Measurements from ENCODE around the gene SERPIND1.
"Not testable (repeated sequence)": the region's sequence is repeated elsewhere in the genome, so short reads cannot be mapped to it uniquely, and the experiment has no call there.

SERPIND1 gene, protein sequence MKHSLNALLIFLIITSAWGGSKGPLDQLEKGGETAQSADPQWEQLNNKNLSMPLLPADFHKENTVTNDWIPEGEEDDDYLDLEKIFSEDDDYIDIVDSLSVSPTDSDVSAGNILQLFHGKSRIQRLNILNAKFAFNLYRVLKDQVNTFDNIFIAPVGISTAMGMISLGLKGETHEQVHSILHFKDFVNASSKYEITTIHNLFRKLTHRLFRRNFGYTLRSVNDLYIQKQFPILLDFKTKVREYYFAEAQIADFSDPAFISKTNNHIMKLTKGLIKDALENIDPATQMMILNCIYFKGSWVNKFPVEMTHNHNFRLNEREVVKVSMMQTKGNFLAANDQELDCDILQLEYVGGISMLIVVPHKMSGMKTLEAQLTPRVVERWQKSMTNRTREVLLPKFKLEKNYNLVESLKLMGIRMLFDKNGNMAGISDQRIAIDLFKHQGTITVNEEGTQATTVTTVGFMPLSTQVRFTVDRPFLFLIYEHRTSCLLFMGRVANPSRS

DNA sequence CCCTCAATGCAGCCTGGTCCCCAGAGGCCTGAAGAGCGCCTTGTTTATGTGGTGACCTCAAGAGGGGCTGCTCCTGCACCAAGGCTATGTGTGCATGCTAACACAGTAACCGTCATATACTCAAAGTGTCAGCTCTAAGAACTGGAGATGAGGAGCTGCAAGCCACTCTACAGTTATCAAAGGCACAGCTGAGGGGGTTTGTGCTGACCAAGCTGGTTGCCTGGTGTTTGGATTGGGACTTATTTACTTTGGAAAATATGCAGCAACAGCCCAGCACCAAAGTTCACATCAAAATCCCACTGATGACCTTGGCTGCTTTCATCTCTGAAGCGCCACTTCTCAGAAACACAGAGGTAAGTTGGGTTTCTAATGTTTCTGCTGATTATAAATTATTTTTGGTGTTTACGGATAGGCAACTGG is at the start of gene SERPIND1:
Gene SERPIND1 (plus strand): TSS at position 321 of the 420 bp plus-strand sequence. CDS start 5,200 bp downstream, outside the sequence.
- no peak for DNase-seq

DNA sequence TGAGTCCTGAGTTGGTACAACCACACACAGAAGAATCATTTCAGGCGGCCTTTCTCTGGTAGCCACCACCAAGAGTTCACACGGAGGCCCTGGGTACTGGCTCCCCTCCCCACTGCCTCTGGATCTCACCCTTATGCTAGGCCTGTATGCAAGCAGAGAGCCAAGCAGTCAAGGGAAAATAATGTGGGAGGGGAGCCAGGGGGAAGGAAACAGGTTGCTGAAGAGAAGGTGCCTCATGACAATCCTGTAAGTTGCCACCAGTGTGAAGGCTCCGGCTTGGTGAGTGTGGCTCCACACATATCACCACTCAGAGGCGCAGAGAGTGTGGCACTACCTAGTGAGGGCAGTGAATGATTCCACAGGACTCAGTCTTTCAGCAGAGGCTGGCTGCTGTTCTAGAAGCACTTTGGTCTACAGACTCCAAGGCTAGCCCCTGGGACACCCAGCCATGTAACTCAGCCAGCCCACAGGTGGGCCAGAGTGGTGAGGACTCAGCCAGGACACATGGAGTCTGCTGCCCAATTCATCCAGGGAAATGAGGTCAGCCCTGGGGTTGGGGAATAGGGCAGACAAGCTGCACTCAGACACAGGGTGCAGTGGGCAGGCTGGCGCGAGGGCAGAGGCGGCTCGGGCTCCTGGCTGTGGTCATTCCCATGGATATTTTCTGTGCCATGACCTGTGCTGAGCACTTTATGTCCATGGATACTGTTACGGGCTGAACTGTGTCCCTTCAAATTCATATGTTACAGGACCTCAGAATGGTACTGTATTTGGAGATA is 49.0 kb upstream of the SERPIND1 start:
- DNase-seq: no peak

DNA sequence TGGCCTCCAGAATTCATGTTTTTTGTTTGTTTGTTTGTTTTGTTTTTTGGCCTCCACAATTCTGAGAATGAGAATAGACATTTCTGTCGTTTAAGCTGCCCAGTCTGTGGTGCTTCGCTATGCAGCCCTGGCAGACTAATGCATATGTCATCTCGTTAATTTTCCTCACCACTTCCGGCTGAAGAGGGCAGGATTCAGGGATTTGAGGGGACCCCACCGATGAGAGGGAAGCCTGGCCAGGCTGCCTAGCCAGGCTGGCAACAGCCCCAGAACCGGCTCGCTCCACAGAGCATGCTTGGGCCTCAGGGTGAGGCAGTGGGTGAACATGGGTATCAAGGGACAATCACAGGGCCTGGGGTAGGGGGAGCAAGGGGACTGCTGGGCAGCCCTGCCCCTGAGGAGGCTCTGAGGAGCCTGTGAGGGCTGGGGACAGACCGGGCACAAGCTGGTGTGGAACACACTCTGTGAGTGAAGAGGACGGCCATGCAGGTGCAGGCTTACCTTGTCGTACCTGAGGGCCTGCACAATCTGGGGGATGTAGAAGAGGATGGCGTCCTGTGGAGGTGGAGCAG is 47.8 kb upstream of the SERPIND1 start:
- DNase-seq: no peak

DNA sequence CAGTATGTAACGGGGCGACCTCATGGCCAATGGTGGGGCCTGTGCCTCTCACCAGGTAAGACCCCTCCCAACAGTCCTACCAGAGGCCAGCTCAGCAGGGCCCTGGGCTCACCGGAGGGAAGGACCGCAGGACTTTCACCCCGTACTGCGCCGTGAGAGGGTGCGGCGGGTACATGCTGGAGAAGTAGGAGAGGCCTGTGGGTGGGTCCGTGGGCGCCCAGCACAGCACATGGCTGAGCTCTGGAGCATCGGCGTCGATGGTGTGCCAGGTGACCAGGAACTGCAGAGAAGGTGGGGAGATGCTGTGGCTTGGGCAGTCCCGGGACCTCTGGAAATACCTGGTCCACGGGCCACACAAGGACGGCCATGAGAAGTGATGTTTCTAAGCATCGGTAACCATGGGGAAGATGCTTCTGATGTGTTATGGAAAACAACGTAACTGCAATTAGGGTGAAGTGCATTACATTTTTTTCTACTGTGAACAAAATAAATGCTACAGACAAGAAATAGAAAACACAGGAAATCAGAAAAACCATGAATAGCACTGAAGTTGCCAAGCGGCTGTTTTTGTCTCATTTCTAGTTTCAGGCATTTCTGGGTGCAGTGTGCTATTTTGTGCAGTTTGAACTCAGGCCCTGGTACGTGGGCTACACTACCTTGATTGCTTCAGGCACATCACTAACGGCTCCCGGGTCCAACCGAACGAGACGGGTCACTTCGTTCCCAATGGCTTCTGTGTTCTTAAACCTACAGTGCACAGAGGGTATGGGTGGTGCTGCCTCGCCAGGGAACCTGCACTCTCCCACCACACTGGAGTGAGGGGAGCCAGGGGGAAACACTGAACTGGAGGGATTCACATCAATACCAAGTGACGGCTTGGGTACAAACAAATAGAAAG is 46.5 kb upstream of the SERPIND1 start:
- no peak for DNase-seq

DNA sequence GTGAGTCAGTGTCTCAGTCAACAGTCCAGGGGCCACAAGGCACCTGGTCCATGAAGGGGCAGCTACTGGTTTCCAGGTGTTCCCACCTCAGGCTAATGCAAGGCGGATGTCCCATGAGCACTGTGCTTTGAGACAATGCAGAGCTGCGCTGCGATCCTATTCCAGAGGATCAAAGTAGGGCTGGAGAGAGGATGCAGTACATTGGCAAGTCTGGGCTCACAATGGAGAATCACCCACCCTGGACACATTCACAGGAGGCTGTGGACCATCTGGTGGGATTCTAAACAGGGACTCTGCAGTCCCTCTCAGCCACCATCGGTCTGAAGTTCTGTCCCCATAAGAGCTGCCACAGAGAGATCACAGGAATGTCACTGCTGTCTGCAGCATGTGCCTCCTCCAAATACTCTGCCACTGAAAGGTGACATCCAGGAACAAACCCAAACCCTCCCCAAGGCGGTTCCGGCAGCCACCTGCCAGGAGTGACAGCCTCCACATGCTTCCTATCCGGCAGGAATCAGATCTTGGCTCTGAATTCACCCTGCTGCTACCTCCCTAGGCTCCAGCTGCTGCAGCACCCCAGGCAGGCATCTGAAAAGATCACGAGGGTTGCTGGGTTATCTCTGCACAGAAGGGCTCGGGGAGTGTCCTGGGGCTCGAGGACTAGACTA is 45.3 kb upstream of the SERPIND1 start:
- no peak for DNase-seq

DNA sequence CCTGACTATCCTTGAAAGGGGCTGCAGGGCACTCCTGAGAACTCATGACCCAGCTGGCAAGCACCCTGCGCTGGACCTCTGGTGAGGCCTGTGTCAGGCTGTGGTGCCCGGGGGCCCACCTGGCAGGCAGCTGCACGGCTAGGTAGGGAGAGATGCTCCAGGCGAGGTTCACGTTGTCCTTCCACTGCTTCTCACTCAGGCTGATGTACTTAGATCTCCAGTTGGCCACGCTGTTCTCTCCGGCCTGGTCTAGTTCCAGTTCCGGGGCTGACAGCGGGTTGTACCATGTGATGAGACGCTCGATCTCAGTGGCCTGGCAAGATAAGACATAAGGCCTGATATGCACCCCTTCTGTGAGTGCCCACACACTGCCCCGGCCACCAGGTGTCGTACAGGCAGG is 44.7 kb upstream of the SERPIND1 start:
- DNase-seq: no peak

DNA sequence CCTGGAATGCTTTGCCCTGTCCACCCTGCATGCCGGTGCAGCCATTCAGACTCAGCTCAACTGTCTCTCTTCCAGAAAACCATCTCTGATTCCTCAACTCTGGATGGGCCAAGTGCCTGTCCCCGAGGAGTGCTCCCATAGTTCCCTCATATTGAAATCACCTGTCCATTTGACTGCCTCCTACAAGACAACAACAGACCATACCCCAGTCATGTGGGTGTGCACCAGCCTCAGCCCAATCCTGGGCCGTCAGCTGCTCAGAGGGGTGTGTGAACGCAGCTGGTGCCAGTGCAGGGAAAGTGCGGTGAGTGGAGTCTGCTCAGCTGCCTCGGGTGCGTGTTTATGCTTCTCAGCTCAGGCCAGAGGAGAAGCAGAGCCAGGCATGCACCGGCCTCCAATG is 41.5 kb upstream of the SERPIND1 start:
- not testable (repeated sequence) for DNase-seq

DNA sequence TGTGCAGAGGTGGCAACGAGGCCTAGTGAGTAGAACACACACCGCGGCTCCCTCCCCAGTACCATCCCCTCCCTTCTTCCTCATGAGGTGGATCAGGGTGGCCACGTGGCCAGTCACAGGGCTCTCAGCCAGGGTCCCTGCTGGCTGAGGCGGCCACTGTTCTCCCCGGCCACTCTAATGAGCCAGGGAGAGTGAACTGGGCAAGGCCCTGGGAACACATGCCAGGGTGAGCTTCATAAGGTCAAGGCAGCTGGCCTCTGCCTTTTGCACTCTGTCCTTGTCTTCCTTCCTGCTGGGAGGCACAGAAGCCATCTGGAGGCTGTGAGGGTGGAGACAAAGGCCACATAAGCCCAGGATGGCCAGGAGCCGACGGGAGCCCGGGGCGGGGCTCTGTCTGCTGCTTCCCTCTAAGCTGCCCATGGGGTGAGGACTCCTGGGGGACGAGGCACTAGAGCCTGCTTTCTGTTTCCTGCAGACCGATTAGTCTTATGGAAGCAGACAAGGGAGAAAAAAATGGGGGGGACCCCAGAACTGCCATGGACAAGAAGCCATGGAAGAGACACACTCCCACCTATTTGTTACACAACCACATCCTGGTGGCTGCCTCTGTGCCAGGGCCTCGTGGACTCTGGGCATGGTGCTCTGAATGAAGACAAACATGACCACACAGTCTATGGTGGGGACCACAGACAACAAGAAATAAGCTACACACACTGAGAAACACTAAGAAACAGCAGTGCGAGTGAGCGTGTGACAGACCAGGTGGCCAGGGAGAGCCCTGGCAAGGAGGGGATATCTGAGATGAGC is 38.4 kb upstream of the SERPIND1 start:
- DNase-seq: not testable (repeated sequence)

DNA sequence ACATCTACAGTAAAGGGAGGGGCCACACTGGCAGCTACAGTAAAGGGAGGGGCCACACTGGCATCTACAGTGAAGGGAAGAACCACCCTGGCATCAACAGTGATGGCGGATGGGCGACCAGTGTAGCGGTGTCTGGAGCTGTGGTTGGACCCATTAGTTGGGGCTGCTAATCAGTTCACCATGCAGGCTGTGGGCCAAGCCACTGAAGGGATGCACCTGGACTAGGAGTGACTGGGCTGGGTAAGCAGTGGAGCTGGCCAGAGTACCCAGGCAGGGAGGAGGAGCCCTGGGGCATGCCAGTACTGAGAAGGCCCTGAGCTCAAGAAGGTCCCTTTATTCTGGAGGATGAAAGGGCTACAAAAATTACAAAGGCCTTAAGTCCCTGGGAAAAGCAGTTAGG is 37.0 kb upstream of the SERPIND1 start:
- not testable (repeated sequence) for DNase-seq

DNA sequence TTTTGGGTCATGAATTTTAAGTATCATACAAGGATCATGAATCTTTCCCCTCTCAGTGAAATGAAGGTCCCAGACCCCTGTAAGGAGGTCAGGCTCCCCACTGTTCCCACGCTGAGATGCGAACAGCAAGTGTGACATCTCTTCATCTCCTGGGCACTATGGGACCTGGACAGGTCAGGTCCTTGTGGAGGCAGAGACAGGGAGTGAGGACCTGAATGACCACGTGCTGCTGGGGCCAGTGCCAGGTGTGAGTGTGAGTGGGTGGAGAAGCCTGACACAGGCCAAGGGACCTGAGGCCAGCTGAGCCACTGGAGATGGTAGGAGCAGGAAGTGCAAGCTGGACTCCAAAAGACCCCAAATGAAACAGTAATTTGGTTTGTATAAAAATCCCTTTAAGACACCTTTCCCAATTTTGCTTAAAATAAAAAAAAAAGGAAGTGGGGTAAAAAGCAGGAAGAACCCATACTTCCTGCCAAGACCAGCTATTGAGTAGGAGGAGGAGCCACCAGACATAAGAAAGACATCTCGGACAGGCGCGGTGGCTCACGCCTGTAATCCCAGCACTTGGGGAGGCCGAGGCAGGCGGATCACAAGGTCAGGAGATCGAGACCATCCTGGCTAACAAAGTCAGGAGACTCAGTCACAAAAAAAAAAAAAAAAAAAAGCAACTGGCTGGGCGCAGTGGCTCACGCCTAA is 35.4 kb upstream of the SERPIND1 start:
- DNase-seq: no peak

DNA sequence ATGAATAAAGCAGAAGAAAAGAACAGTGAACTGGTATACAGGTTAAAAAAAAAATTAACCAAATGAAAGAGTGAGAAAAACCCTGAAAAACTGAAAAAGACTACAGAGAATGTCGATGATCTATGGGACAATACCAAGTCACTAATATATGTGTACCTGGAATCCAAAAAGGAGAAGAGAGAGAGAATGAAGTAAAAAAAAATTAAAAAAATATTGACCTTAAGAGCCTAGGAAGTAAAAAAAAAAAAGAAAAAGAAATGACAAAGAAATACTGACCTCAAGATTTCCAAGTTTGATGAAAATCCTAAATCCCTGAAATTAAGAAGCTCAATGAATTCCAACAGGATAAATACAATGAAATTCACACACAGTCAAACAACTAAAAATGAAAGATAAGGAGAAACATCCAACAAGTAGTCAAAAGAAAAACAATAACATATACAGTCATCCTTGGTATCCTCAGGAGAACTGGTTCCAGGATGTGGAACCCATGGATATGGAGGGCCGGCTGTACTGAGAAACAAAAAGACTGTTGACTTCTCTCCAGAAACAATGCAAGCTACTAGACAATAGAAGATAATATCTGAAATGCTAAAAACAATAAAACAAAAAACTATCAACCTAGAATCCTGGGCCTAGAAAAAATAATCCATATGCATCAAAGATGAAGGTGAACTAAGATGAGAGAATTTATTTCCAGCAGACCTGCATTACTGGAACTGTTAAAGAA is 33.5 kb upstream of the SERPIND1 start:
- no peak for DNase-seq

DNA sequence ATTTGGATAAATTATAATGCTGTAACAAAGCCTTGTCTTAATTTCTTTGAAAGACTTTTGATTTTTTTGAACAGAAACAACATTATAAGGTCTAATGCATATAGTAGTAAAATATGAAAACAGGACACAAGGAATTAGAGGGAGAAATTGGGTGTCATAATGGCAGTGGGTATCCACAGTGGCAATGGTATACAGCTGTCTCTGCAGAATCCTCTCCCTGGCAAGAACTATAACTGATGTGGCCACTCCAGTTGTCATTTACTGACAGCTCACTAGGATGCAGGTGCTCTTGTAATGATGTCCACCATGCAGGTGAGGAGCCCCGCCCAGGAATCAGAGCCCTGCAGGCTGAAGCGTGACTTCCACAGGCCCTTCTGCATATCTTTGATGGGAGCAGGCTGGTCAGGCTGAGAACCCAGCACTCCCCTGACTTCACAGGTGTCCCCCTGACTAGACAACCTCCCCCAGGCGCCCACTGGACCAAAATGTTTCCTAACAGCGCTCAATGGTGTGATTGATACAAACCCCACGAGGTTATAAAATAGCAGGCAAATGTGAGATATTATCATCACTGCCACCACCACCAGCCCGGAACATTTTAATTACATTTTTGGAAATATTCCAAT is 32.8 kb upstream of the SERPIND1 start:
- no peak for DNase-seq

DNA sequence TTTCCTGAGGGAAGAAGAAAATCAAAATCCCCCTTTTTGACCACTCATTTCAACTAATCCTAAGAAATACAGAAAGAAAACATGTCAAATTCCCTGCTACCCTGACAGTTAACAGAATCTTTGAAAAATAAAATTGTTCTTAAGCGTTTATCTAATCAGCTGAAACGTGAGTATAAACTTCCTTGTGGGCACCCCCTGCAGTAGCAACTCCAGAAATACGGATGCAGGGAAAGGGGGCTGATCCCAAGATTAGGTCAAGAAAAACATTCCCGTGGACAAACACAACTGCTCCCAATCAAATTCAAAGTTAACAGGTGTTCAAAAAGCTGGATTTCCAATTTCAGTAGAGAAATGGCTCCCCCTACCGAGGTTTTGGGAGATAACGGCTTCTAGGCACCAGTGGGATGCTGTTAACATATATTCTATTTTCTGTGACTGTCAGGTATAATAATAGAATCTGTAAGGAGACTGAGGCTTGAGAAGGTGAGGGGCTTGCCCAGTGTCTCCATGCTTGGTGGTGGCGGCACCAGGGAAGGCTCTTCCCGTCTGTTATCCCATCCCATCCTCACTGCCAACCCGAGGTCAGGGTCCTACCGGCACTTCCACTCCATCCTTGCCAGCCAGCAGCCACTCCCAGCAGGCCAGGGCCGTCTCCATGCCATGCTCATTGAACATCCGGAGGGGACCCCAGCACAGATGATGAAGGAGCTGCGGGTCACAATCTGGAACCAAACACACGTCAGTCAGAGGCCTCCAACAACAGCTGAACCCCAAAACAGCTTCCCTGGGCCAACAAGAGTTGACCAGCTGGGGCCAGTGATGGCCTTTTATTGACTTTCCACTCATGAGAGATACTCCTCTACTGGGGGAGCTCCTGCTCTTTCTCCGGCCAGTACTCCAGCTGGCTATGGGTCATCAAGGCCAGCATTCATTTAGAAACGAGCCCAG is 32.0 kb upstream of the SERPIND1 start:
- peak; percentile 25 to 44 for DNase-seq

DNA sequence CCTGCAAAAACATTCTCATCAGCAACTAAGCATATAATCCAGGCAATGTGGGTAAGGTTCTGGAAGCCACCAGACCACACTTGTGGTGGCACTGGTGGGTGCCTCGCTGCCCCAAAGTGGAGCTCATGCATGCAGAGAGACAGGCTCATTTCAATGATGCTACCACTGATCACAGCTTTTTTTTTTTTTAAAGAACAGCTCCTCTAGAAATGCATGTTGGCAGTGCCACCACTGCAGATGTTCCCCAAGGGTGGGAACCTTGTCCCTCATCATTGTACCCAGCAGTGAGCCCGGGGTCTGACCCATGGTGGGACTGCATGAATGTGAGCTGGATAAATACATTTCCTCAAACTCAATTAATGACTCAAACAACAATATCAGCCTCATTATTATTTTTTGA is 31.1 kb upstream of the SERPIND1 start:
- no peak for DNase-seq

DNA sequence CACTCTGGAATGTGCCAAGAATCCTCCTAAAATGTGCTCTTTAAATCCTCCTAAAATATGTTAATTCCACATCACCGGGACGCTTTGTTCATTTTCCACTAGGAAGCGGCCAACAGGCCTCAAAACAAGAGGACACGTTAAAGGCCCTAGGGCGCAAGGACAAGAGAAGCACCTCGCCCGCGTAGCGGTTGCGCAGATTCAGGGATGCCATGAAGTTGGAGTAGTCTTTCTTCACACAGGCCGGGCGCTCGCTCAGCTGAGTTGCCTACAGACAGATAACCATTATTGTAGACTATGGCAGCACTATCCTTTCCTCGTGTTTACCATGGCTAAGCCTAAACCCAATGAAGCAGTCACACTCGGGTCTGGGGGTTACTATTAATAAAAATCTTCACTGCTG is 29.5 kb upstream of the SERPIND1 start:
- DNase-seq: no peak

DNA sequence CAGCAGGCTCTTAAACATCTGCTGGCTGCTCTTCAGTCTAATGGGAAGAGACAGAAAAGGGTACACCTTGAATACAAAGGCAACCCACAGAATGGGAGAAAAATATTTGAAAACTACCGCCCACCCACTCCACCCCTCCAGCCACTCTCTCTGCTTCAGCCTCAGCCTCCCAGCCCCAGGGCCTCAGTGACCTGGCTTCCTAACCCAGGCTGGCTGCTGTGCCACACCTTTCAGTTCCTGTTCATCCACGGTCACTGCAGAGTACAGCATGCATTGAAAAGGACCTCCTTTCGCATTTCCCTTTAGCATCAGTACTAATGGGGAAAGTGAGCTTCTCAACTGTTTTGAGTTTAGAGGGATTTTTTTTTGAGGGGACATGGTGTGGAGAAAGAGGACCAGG is 28.8 kb upstream of the SERPIND1 start:
- DNase-seq: no peak

DNA sequence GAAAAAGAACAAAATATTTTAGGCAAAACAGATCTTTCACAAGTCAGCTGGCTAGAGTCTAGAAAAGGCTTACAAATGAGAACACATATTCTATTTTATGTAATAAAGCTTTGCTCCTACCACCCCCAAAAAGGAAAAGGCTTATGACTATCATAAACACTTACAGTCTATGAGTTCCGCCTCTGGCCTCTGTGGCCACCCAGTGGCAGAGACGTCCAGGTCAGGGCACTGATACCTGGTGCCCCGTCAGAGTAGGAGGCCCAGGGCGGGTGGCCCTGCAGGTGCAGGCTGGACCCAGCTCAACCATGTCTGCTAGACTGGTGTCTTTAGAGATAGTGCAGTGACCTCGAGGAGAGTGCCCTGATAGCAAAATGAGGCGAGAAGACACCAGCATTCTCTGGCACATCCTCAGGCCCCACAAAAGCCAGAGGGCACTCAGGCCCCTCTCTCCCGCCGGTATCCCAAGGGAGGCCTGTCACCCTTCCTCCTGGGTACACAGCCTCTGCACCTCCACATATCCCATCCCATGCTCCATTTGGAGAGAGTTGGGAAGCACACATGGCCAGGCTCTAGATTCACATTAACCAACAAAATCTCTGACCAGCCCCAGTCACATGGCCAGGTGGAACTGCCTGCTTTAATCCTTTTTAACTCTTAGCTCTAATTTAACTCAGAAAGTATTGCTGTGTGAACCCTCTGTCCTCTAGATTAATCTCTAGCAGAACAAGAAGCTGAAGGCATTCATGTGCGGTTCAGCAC is 27.3 kb upstream of the SERPIND1 start:
- no peak for DNase-seq

Data from activated CD4-positive, alpha-beta T cell treated with anti-CD3 and anti-CD28 coated beads, Interleukin-2, amount 50 U/mL, for 4 hours (primary cell).